GM12872 (cell line): ENCODE results near the gene ATL1.

ENCODE experiments used
- CTCF ChIP-seq: IDR thresholded peaks from 3 replicates; pipeline ENCODE4 v1.5.1; 2011; ENCODE audit warnings: low read depth, mild to moderate bottlenecking, low read length, moderate library complexity; ENCODE audit not compliant: insufficient read depth

The ATL1 gene

GRCh38 chr14:50523271-50524041 lies 36.5 kb upstream of the ATL1 start:
- TF ChIP-seq CTCF, result no peak

- TF ChIP-seq CTCF, result no peak
Measured at GRCh38 chr14:50524060-50524459, 35.9 kb upstream of the ATL1 start.

- TF ChIP-seq CTCF, result no peak
Measured at GRCh38 chr14:50524731-50525515, 35.0 kb upstream of the ATL1 start.

GRCh38 chr14:50528000-50528399 lies 31.9 kb upstream of the ATL1 start:
- no peak for TF ChIP-seq CTCF

GRCh38 chr14:50529288-50530179 lies 30.4 kb upstream of the ATL1 start:
- no peak for TF ChIP-seq CTCF

GRCh38 chr14:50530358-50530757 lies 29.6 kb upstream of the ATL1 start:
- no peak for TF ChIP-seq CTCF

- no peak for TF ChIP-seq CTCF
Measured at GRCh38 chr14:50530794-50531365, 29.1 kb upstream of the ATL1 start.
